HS-5 (cell line): ENCODE measurements around the gene SLFN13.
"Not testable (repeated sequence)": the region's sequence is repeated elsewhere in the genome, so short reads cannot be mapped to it uniquely, and the experiment has no call there.

Source experiments
- DNase-seq: peaks from one replicate; pipeline ENCODE4 v3.0.0-alpha.2; 2012; ENCODE audit warnings: low read depth

SLFN13 gene

GRCh38 chr17:35448214-35448898 is at the start of gene SLFN13:
TSS of gene SLFN13 (minus strand) at chr17:35448766. CDS start at chr17:35445680, 3,086 bp downstream.
- peak; percentile 47 for DNase-seq

DNA sequence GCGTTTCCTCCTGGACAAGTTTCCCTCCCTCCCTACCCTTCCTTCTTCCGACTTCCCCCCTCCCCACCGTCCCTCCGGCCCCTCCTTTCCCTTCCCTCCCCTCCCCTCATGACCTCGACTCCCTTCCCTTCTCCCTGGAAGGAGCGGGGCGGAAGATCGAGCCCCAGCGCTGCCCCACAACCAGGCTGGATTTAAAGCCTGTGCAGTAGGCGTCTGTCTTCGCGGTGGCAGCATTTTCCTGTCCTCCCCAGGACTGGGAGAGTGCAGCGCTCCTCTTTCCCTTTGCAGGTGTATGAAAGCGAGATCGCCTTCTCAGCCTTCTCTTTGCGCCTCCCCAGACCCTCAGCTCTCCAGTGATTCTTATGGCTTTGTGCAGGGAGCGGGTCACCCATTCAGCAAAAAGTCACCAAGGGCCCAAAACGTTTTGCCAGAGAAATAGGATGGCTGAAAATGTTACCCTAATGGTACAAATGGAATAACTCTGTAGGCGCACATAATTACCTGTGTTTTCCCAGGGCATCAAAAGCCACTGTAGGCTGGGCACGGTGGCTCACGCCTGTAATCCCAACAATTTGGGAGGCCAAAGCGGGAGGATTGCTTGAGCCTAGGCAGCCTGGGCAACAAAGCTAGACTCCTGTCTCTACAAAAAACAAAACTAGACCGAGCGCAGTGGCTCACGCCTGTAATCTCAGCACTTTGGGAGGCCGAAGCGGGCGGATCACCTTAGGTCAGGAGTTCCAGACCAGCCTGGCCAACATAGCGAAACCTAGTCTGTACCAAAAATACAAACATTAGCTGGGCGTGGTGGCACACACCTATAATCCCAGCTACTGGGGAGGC is 48.1 kb upstream of the SLFN13 start:
- no peak for DNase-seq

DNA sequence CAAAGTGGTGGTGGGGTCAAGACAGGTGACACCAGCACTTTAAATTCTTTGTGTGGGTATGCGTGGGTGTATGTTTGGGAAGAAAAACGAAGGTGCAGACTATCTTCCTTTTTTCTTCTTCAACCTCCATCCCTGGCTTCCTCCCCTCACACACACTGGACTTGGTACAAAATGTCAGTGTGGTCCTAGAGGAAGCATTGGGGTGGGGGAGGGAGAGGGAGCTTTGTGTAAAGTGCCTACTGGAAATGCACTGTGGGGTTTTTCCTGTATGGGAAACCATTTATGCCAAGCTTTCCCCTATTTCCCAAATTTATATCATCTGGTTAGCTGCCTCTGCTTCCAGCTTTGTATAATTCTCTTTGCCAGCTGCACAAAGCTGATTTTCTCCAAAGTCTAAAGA is 44.5 kb upstream of the SLFN13 start:
- no peak for DNase-seq

GRCh38 chr17:35491417-35491816 is 42.9 kb upstream of the SLFN13 start:
- DNase-seq, result no peak

DNA sequence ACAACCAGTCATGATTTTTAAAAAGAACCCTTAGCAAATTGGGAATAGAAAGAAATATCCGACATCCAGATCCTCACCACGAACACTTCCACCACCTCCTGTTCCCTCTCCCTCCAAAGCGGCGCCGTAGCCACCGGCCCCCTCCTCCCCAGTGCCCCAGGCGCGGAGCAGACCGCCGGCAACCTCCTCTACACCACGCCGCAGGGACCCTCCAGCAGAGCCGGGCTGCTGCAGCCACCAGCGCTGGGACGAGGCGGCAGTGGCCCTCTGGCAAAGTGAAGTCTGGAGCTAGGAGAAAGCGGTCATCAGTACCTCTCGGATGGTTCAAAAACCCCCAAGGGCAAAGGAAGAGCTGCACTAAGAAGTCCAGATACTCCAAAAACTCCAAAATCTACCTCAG is 41.4 kb upstream of the SLFN13 start:
- DNase-seq, result no peak

DNA sequence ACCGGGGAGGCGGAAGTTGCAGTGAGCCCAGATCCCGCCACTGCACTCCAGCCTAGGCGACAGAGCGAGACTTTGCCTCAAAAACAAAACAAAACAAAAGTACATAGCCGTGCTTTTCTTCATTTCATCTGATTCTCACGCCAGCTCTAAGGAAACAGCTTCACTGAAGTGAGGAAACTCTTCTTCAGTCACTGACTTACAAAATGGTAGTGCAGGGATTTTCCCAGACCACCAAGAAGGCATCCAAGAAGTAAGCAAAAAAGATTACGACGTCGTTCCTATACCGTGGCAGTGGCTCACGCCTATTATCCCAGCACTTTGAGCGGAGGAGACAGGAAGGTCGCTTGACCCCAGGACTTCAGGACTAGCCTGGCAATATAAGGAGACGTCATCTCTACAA is 40.4 kb upstream of the SLFN13 start:
- DNase-seq, result no peak

GRCh38 chr17:35486920-35487732 is 38.6 kb upstream of the SLFN13 start:
- peak; percentile 5 for DNase-seq

GRCh38 chr17:35479271-35479670 is 30.7 kb upstream of the SLFN13 start:
- DNase-seq, result no peak

DNA sequence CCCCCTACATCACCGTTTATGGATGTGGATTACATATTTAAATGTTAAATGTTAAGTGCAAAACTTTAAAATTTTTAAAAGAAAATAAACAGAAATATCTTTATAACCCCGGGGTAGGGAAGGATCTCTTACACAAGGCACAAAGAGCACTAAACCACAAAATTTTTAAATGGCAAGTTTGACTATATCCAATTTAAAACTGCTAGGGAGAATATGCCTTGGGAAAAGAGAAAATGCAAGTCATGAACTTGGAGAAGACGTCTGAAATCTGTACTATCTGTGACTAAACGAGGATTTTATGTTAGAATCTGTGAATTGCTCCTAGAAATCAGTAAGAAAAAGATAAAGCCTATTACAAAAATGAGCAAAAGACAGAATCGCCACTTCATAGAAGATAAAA is 28.7 kb upstream of the SLFN13 start:
- no peak for DNase-seq

DNA sequence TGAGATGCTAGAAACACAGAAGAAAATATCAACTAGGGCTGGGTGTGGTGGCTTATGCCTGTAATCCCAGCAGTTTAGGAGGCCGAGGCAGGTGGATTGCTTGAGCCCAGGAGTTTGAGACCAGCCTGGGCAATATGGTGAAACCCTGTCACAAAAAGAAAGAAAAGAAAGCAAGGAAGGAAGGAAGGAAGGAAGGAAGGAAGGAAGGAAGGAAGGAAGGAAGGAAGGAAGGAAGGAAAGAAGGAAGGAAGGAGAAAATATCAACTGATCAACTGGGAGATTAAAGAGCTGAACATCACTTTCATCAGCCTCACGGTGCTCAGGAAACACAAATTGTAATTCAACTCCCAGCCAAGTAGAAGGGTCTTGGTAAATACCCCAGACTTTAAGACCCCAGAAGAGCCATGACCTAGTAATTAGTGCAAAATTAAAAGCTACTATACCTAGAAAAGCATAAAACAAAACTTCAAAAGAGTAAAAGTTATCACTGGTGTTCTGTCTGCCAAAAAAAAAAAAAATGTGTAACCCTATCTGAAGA is 27.8 kb upstream of the SLFN13 start:
- DNase-seq, result no peak

- no peak for DNase-seq
These were observed 19.9 kb upstream of the SLFN13 start for GRCh38 chr17:35468475-35468874.

- no peak for DNase-seq
These were observed 19.3 kb upstream of the SLFN13 start for GRCh38 chr17:35467824-35468223.

DNA sequence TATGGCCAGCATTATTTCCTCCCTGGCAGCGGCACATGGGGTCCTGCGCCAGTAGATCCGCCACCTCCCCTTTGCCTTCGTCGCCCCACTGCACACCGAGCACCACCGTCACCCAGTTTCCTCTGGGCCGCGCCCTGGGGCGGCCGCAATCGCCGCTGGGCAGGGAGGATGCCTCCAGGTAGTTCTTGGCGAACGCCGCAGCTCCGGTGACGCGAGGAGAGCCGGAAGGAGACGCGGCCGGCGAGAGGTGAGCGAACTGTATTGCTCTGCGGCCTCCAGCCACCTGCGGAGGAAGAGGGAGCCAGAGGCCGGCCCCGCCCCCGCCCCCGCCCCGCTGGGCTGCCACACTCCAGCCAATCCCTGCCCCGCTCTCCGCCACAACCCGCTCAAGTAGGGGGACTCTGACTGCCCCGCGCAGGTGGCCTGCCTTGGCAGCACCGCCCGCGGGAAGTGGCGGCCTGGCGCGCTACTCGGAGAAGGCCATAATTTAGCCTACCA is 11.8 kb upstream of the SLFN13 start:
- DNase-seq, result no peak

DNA sequence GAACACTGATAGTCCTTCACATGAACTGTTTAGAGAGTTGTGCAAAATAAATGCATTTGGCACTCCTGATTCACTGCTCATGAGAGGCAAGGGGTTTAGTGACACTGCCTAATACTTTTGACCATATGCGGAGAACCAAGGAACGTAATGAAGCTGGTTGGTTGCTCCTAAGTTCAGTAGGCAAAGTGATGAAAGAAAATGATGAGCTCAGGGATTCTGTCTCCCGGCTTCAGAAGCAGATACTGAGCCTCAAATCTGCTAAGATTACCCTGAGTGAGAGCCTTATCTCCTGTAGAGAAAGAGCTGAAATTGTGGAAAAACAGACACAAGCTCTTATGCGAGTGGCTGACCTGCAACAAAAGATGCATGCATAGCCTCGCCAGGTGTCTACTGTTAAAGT is 5.5 kb upstream of the SLFN13 start:
- DNase-seq, result not testable (repeated sequence)

- DNase-seq, result no peak
These were observed 4.6 kb upstream of the SLFN13 start for GRCh38 chr17:35453171-35453570.

DNA sequence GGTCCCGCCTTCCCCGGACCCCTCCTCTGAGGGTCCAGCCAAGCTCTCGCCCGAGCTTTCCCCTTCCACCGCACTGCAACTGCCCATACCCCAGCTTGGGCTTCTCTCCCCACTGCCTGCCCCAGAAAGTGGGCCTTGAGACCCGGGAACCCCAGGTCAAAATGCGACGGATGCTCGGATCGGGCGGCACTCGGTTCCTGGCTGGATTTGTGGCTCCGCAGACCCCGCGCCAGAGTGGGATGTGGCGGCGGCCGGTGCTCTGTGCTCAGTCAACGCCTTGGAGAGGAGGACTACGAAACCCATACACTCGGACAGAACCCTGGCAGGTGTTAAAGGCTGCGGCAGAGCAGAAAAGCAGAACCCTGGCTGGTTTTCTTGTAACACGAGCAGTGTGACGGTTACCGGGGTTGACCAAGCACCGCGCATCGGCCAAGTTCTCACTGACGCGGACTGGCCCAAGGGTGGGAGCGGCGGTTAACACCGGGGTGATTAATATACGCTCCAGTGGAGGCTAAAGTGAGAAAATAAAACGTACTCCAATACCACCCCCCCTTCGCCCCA is 885 bp upstream of the SLFN13 start:
- no peak for DNase-seq

DNA sequence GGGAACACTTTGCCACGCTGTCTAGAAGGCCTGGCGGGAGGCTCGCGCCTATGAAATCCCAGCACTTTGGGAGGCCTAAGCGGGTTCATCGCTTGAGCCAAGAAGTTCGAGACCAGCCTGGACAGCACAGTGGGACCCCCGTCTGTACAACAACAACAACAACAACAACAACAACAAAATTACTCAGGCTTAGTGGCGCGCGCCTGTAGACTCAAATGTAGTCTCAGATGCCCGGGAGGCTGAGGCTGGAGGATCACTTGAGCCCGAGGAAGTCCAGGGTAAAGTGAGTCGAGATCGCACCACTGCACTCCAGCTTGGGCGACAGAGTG is 297 bp upstream of the SLFN13 start:
- DNase-seq, result no peak

DNA sequence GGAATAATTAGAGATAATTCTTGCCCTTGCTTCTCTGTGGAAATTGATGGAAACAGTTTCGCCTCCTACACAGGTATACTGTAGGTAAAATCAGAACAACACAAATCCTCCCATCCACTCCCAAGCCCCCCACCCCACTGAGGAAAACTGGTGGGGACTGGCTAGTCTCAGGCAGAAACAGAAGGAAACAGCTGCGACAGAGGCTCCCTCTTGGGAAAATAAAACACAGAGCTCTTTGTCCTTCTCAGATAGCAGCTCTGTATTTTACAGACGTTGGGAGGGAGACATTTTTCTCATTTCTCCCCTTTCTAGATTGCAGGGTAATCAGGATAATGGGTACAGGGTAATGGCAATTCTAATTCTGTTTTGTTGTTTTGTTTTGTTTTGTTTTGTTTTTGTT is 1.1 kb downstream of the SLFN13 start:
- no peak for DNase-seq

- no peak for DNase-seq
These were observed 10.1 kb downstream of the SLFN13 start for GRCh38 chr17:35438433-35438832.

DNA sequence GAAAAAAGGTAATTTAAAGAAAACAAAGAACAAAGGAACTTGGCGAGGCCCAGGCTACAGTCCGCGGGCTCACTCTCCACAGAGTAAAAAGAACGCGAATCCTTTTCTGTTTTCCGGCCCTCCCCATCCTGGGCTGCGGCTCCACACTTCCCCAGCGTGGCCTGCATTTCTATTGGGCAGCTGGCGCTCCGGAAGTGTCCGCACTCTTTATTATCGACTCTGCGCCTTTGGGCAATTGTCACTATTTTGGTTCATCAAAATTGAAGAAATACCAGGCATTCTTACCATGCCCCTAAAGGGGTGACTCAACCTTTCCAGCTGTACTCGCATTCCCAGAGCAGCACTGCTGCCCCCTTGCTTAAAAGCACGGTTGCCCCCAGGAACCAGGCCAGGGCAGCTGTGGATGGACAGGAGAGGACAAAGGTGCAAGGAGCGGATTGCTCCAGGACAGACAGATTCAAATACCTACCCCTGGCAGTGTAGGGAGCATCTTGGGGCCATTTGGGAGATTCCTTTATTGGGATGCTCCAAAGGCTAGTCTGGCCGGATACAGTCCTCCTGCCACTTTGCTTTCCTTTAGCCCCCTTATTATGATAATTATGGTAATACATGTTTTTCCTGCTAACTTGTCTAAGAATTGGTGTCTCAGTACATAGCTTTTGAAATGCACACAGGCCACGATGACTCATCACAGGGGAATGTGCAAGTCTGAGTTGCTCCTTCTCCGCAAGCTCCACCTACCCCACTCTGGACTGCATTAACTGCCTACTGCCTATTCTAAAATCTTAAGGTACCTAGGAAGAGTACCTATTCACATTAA is 15.3 kb downstream of the SLFN13 start:
- peak; percentile 96 for DNase-seq
